K562 (cell line): ENCODE measurements around the gene PRXL2A. TPM values are rescaled to one million over a fixed set of nuclear protein-coding genes. Genes with fewer than 3 reads are reported as not detected.

ENCODE experiments used
- ATAC-seq: fragments of 200-7000 bp; cut with Tn5 transposase; 3 replicates; pipeline ENCODE4 v1.9.1; 2020; ENCODE audit warnings: moderate library complexity
- BruUV-seq: library from RNA; stranded (reverse); fragments of 400-500 nt; replicated peaks from 2 replicates; lab custom pipeline; 2021; lab: Mats Ljungman, UMichigan
- CTCF ChIA-PET: fragments of 300-600 bp; formaldehyde crosslinking; extraction: SDS; loops from one replicate; lab custom pipeline; 2021; ENCODE audit warnings: low intra/inter-chr PET ratio; lab: Yijun Ruan, JAX
- POLR2A ChIA-PET: fragments of 300-600, 350-650 bp; sonication (Branson Sonifier 250); formaldehyde crosslinking; extraction: SDS; loops from one replicate; lab custom pipeline; 2021; ENCODE audit warnings: antibody characterized with exemption, inconsistent platforms; lab: Yijun Ruan, JAX
- DNase-seq, 4 experiments: peaks; one replicate each; pipeline versions ENCODE4 v3.0.0 to v3.0.0-alpha.2; 2011 to 2018; ENCODE audit warnings: low spot score in 3 of 4, mixed read lengths in 3 of 4; ENCODE audit errors: extremely low read depth in 1 of 4
- FAIRE-seq: peaks from 2 replicates; lab custom pipeline; 2011; peaks lifted over from hg19 to GRCh38; lab: Jason Lieb, UNC
- H2AFZ ChIP-seq: 2 replicates; pipeline ENCODE4 v1.6.0; 2011; ENCODE audit warnings: low read depth, low read length, control low read depth, inconsistent platforms
- H3K27ac ChIP-seq: fragments of 200-600 bp; 3 replicates; pipeline ENCODE4 v1.8.0; 2011; ENCODE audit warnings: low read depth, mild to moderate bottlenecking, control low read depth, inconsistent platforms, low read length, moderate library complexity, mixed read lengths; ENCODE audit errors: extremely low read depth
- H3K27me3 ChIP-seq, 2 experiments: fragments of 300-600 bp in 1 of 2; 2 replicates in 1 of 2; 3 replicates in 1 of 2; pipeline versions ENCODE4 v1.6.0 to v1.8.0; 2011; ENCODE audit warnings: inconsistent platforms in 2 of 2, low read length in 2 of 2, mild to moderate bottlenecking in 1 of 2, mixed read lengths in 1 of 2, moderate library complexity in 1 of 2; ENCODE audit not compliant: control insufficient read depth in 2 of 2, insufficient read depth in 2 of 2
- H3K36me3 ChIP-seq: fragments of 300-600 bp; 3 replicates; pipeline ENCODE4 v1.8.0; 2011; ENCODE audit warnings: mild to moderate bottlenecking, low read length, inconsistent platforms; ENCODE audit not compliant: control insufficient read depth, insufficient read depth
- H3K4me1 ChIP-seq, 2 experiments: fragments of 200-600 bp in 1 of 2; replicated peaks in 1 of 2; 2 replicates in 1 of 2; 3 replicates in 1 of 2; pipeline versions ENCODE4 v1.5.1 to v1.8.0; 2011; ENCODE audit warnings: inconsistent platforms in 2 of 2, low read length in 2 of 2, mild to moderate bottlenecking in 1 of 2, mixed read lengths in 1 of 2, moderate library complexity in 1 of 2; ENCODE audit not compliant: control insufficient read depth in 2 of 2, insufficient read depth in 2 of 2
- H3K4me2 ChIP-seq: 2 replicates; pipeline ENCODE4 v1.6.1; 2011; ENCODE audit warnings: low read length, control low read depth, inconsistent platforms, mixed read lengths; ENCODE audit not compliant: insufficient read depth
- H3K4me3 ChIP-seq: fragments of 200-600 bp; sonication (generic), shearing (Covaris generic); 2 replicates; pipeline ENCODE4 v1.5.1; 2016; ENCODE audit warnings: control low read depth, inconsistent platforms
- H3K79me2 ChIP-seq: fragments of 200-600 bp; 3 replicates; pipeline ENCODE4 v1.8.0; 2011; ENCODE audit warnings: low read length, inconsistent platforms; ENCODE audit not compliant: control insufficient read depth, insufficient read depth
- H3K9ac ChIP-seq, 2 experiments: 2 replicates each; pipeline versions ENCODE4 v1.6.0 to v1.6.1; 2011; ENCODE audit warnings: low read depth in 2 of 2, low read length in 2 of 2, control low read depth in 1 of 2, inconsistent platforms in 1 of 2, mild to moderate bottlenecking in 1 of 2, mixed read lengths in 1 of 2; ENCODE audit not compliant: insufficient read depth in 1 of 2
- H3K9me1 ChIP-seq: one replicate; pipeline ENCODE4 v1.6.0; 2011; ENCODE audit warnings: inconsistent platforms, mild to moderate bottlenecking, low read length, moderate library complexity; ENCODE audit not compliant: control insufficient read depth, insufficient read depth
- H3K9me3 ChIP-seq: replicated peaks from 2 replicates; pipeline ENCODE4 v1.5.1; 2011; ENCODE audit warnings: low read depth, low read length, inconsistent platforms; ENCODE audit not compliant: control insufficient read depth, insufficient read depth
- H4K20me1 ChIP-seq: replicated peaks from 2 replicates; pipeline ENCODE4 v1.6.1; 2011; ENCODE audit warnings: low read length, inconsistent platforms, mixed read lengths; ENCODE audit not compliant: control insufficient read depth, insufficient read depth
- CBFA2T2 ChIP-seq: fragments of 450-650 bp; conservative IDR thresholded peaks from 2 replicates; pipeline ENCODE4 v1.6.1; 2017; ENCODE audit warnings: mild to moderate bottlenecking
- CBFA2T3 ChIP-seq: fragments of 450-650 bp; IDR thresholded peaks from 2 replicates; pipeline ENCODE4 v1.6.1; 2017
- FOXM1 ChIP-seq, 2 experiments: fragments of 450-650 bp in 1 of 2; sonication (generic) in 1 of 2; formaldehyde crosslinking in 1 of 2; IDR thresholded peaks; 2 replicates each; pipeline versions ENCODE4 v1.6.1 to v1.9.0; 2017 to 2022; ENCODE audit warnings: low read depth in 2 of 2, mild to moderate bottlenecking in 2 of 2, missing genetic modification reagents in 1 of 2, moderate library complexity in 1 of 2
- HINFP ChIP-seq: fragments of 450-650 bp; conservative IDR thresholded peaks from 2 replicates; pipeline ENCODE4 v1.6.1; 2016; ENCODE audit warnings: missing genetic modification characterization, low read depth, mild to moderate bottlenecking, control low read depth, missing compliant biosample characterization
- HNRNPK ChIP-seq: fragments of 200-400 bp; formaldehyde crosslinking; IDR thresholded peaks from one replicate; pipeline ENCODE4 v1.6.1; 2018; ENCODE audit warnings: mild to moderate bottlenecking, low read depth, low read length; ENCODE audit not compliant: poor library complexity, severe bottlenecking
- KDM1A ChIP-seq, 2 experiments: fragments of 450-650 bp; IDR thresholded peaks; 2 replicates each; pipeline ENCODE4 v1.6.1; 2016; ENCODE audit warnings: mild to moderate bottlenecking in 2 of 2
- MTA2 ChIP-seq: fragments of 450-650 bp; IDR thresholded peaks from 2 replicates; pipeline ENCODE4 v1.6.1; 2016; ENCODE audit warnings: low read depth
- NCOR1 ChIP-seq: fragments of 450-650 bp; IDR thresholded peaks from 2 replicates; pipeline ENCODE4 v1.6.1; 2016; ENCODE audit warnings: mild to moderate bottlenecking, moderate library complexity
- NFIC ChIP-seq: fragments of 450-650 bp; IDR thresholded peaks from 2 replicates; pipeline ENCODE4 v1.6.1; 2017; ENCODE audit warnings: mild to moderate bottlenecking, inconsistent platforms
- PHF20 ChIP-seq: fragments of 450-650 bp; IDR thresholded peaks from 2 replicates; pipeline ENCODE4 v1.6.1; 2018; ENCODE audit not compliant: partially characterized antibody
- REST ChIP-seq, 2 experiments: fragments of 450-650 bp; formaldehyde crosslinking in 1 of 2; IDR thresholded peaks; 2 replicates each; pipeline versions ENCODE4 v1.4.0 to v1.6.1; 2014 to 2020; ENCODE audit warnings: mild to moderate bottlenecking in 2 of 2, borderline replicate concordance in 1 of 2, low read depth in 1 of 2
- SIN3A ChIP-seq, 2 experiments: fragments of 150-350 bp in 1 of 2; IDR thresholded peaks; 2 replicates each; pipeline ENCODE4 v1.6.1; 2011 to 2016; ENCODE audit warnings: borderline replicate concordance in 2 of 2, low read depth in 2 of 2, low read length in 2 of 2, mild to moderate bottlenecking in 2 of 2, moderate library complexity in 2 of 2; ENCODE audit not compliant: control insufficient read depth in 1 of 2
- TAL1 ChIP-seq: fragments of 450-650 bp; IDR thresholded peaks from 2 replicates; pipeline ENCODE4 v1.6.1; 2016; ENCODE audit warnings: mild to moderate bottlenecking
- WGBS: fragments of 100-300 bp; shearing (Covaris generic); methylation state at CpG from one replicate; pipeline ENCODE4 v1.1.6; 2016; ENCODE audit warnings: low coverage, mixed read lengths; ENCODE audit not compliant: insufficient coverage; ENCODE audit errors: missing lambda C conversion rate; 5-methylcytosine and 5-hydroxymethylcytosine counted together
- in situ Hi-C: fragments of 300-500 bp; cut with MboI; formaldehyde crosslinking; loops from 4 replicates; pipeline ENCODE4 v1.15.0; 2018; ENCODE audit warnings: inconsistent platforms, mixed read lengths
- intact Hi-C: fragments of 100-400 bp; cut with micrococcal nuclease; formaldehyde crosslinking; loops from 2 replicates; pipeline ENCODE4 v1.14.2; 2022
- polyA plus RNA-seq, 8 experiments: library from polyadenylated mRNA; depleted of rRNA in 4 of 8; stranded (reverse) in 5 of 8; unstranded in 3 of 8; fragments of >200 nt; fragmentation: Nextera tagmentation in 2 of 8; fragmentation: Illumina TruSeq in 1 of 8; extraction: Ambion mirVana in 2 of 8; extraction: Trizol in 1 of 8; gene quantifications; 2 replicates each; pipeline versions ENCODE4 v1.2.1 to v1.2.3, GENCODE V29; 2011 to 2014; ENCODE audit warnings: inconsistent platforms in 1 of 8, missing spikeins in 1 of 8
- total RNA-seq, 7 experiments: library from RNA; depleted of rRNA in 6 of 7; stranded (reverse); fragments of >200 nt in 6 of 7; fragmentation: Illumina TruSeq in 2 of 7; extraction: Trizol in 2 of 7; gene quantifications; 2 replicates each; pipeline versions ENCODE4 v1.2.1 to v1.2.3, GENCODE V29; 2011 to 2021; ENCODE audit warnings: low replicate concordance in 1 of 7

Gene PRXL2A
- total and polyA plus RNA-seq, 9 of the 15 experiments (the other 6 are each of a cell fraction or from before 2014, with no cell fraction given) = 0.14 to 1.2 (median 0.75) TPM

DNA sequence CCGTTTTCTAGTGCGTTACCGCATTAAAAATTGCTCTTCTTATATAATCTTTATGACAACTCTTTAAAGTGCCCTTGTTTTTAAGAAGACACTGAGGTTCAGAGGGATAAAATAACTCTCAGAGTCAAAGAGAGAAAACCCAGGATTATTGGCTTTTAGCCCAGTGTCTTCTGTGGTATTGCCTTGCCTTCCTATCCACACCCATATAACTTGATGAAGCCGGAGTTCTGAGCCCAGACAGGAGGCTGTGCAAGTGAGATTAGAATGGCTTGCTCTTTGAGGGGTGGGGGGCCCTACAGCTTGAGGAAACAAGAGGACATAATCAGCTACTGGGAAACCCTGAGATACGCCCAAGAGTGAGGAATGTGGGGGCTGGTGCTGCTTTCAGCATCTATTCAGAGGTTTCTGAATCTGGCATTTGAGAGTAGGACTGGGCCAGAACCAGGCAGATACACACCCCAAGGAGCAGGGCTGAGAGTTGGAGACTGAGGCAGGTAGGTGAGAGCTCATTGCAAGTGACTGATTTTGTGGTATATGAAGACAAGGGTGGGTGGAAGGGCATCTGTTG, 2.3 kb downstream of the PRXL2A start:
- H3K79me2 ChIP-seq = no peaks in the 10 kb centered on the region
- DNase-seq (peak in 2 of 4 experiments; percentile 68), FAIRE-seq (peak; percentile 61), ATAC-seq (peak; percentile 52)
- ChIA-PET POLR2A (interaction anchor here (0.6 to 2.1 kb wide), 5 partner anchors 9 to 62 kb away, joined by 3 to 5 read pairs (median 3); no protein-coding TSS in a partner anchor), CTCF (no interaction called here)
- H3K4me2 ChIP-seq = no peak overlapping the region
- WGBS = 9% methylated on average over 5 of the region's 5 CpGs
- H3K9me1 ChIP-seq = no peaks in the 10 kb centered on the region
- H3K27ac ChIP-seq = no peak overlapping the region
- no peaks in the 10 kb centered on the region for H3K9me3 ChIP-seq
- BruUV-seq = no TSS peak
- in situ Hi-C loops (no loop called here), intact Hi-C loops (no loop called here)
- peaks cover 21 to 26% of the 10 kb centered on the region in 2 experiments for H3K4me1 ChIP-seq
- no peak overlapping the region for H2AFZ ChIP-seq
- no peaks in the 10 kb centered on the region for H3K36me3 ChIP-seq
- peaks cover 8 to 28% of the 10 kb centered on the region in 2 experiments; a peak in 4 of 5 replicates for H3K27me3 ChIP-seq
- no peaks in the 10 kb centered on the region for H4K20me1 ChIP-seq
- no peak overlapping the region for H3K4me3 ChIP-seq
- no peak overlapping the region for H3K9ac ChIP-seq
- TF ChIP-seq HNRNPK = no peak
- TF ChIP-seq FOXM1 (IDR thresholded peaks at IDR 0.05; ENCODE audit: low read depth) = no peak
- no peak for TF ChIP-seq FOXM1 (CRISPR knock-in tag; IDR thresholded peaks at IDR 0.05; ENCODE audit: low read depth)
- TF ChIP-seq HINFP (tag) = no peak
- TF ChIP-seq PHF20 = no peak
- TF ChIP-seq MTA2 = 0 out of 2 replicates have a peak, but pooled peaks have one; percentile 22
- peak; percentile 64 for TF ChIP-seq NCOR1
- TF ChIP-seq CBFA2T2 = peak; percentile 66
- TF ChIP-seq REST (IDR thresholded peaks at IDR 0.05; ENCODE audit: borderline replicate concordance) = peak; percentile 38
- TF ChIP-seq REST (CRISPR knock-in tag; IDR thresholded peaks at IDR 0.05; ENCODE audit: low read depth) = no peak
- TF ChIP-seq KDM1A (IDR thresholded peaks at IDR 0.05) = 0 out of 4 replicates have a peak, but pooled peaks have one; percentile 35 to 41
- peak; percentile 77 for TF ChIP-seq NFIC
- peak; percentile 80 for TF ChIP-seq CBFA2T3
- TF ChIP-seq SIN3A (IDR thresholded peaks at IDR 0.05; ENCODE audit: borderline replicate concordance in 2 of 2, control insufficient read depth in 1 of 2, low read depth in 2 of 2, low read length in 2 of 2) = no peak
- peak; percentile 68 for TF ChIP-seq TAL1
